NCI-H2227 (cell line): ENCODE measurements around the gene WDR89.
"Not testable (repeated sequence)": the region's sequence is repeated elsewhere in the genome, so short reads cannot be mapped to it uniquely, and the experiment has no call there.

Experiments used
- DNase-seq: peaks from one replicate; lab custom pipeline; 2025; ENCODE audit not compliant: unreplicated experiment; lab: John Stamatoyannopoulos, UW

Gene WDR89

GRCh38 chr14:63641473-63642228 is at the start of gene WDR89:
Gene WDR89 (minus strand): TSS chr14:63641871. CDS start chr14:63599942, 41,929 bp downstream.
- DNase-seq, result peak; percentile 99

- DNase-seq, result no peak
Measured at GRCh38 chr14:63689132-63689531, 47.5 kb upstream of the WDR89 start.

- no peak for DNase-seq
Measured at GRCh38 chr14:63686926-63687325, 45.3 kb upstream of the WDR89 start.

- DNase-seq, result no peak
Measured at GRCh38 chr14:63685401-63685800, 43.7 kb upstream of the WDR89 start.

DNA sequence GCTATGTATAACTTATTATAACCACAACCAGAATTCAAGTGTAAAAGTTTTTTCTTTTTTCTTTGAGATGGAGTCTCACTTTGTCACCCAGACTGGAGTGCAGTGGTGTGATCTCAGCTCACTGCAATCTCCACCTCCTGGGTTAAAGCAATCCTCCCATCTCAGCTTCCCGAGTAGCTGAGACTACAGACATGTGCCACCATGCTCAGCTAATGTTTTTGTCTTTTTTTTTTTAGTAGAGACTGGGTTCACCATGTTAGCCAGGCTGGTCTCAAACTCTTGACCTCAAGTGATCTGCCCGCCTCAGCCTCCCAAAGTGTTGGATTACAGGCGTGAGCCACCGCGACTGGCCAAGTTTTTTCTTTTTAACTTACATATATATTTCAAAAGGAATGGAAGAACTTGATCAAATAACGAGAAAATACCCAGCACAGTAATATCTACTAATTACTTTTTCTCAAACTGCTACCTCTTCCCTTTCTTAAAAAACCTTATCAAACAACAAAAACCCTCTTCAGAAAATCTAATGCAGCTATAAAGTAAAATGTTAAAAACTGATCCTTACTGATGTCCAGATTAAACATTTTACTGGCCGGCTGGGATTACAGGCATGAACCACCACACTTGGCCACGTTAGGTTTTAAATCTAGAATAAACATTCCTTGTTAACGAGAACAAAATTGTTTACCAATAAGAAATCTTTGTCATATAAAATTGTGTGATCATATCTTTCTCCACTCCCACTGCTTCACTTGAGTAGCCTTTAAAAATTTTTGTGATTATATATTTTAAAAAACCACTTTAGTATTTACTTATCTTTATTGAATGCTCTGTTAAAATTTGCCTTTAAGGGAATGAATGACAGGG is 41.3 kb upstream of the WDR89 start:
- no peak for DNase-seq

DNA sequence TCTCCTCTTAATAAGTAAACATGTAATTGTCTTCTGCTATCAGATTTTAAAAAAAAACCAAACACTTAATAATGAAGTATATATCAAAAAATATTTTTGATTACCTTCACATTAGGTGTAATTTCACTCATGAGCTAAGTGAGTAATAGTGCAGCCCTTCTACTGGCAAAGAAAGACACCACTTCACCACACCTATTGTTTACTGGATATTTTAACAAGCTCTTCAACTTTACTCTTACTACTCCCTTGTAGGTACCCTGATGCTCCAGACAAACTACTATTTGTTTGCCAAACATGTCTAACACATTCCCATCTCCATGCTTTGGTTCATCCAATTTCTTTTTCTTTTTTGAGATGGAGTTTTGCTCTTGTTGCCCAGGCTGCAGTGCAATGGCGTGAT is 36.9 kb upstream of the WDR89 start:
- DNase-seq, result no peak

DNA sequence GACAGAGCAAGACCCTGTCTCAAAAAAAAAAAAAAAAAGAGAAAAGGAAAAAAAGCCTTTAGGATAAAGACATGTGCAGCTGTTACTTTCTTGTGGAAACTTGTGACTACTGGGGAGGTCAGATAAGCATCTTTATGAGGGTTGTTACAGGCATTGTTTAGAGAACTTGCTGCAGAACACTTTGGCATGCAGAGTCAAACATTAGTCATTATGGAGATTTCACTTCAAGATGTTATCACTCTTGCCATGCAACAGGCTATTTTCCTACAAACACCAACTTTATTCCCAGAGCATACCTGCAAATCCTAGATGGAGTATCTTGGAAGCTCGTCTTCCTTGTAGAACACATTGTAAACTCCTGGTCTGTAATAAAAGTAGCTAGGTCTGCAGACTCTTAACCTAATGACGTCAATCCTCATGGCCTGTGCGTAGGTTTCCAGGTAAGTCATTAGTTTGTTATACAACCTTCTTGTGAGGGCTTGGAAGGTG is 36.3 kb upstream of the WDR89 start:
- no peak for DNase-seq

GRCh38 chr14:63676615-63677014 is 34.9 kb upstream of the WDR89 start:
- DNase-seq, result no peak

DNA sequence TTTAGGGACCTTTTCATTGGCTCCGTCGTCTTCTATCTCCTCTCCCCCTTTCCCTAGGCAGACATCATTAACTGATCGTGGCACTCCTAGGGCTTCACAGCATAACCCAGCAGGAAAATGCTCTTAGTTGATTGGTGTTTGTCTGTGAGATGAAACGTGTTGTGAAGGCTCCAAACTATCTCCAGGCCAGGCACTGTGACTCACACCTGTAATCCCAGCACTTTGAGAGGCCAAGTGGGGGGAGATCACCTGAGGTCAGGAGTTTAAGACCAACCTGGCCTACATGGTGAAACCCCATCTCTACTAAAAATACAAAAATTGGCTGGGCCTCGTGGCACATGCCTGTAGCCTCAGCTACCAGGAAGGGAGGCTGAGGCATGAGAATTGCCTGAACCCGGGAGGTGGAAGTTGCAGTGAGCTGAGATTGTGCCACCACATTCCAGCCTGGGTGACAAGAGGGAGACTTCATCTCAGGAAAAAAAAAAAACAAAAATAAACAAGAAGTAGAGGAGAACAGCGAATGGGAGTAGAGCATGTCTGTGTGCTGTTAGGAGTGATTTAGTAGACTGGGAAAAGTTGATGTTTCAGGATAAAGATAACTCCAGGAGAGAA is 32.3 kb upstream of the WDR89 start:
- no peak for DNase-seq

DNA sequence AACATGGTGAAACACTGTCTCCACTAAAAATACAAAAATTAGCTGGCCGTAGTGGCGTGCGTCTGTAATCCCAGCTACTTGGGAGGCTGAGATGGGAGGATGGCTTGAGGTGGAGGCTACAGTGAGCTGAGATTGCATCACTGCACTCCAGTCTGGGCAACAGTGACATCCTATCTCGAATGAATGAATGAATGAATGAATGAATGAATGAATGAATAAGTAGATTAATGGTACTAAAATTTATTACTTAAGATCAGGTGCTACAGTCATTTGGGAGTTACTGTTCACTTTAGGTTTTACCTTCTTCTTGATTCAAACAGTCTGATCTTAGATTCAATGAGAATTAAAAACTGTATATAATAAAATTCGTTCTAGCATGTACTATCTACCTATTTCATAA is 31.6 kb upstream of the WDR89 start:
- DNase-seq, result no peak

DNA sequence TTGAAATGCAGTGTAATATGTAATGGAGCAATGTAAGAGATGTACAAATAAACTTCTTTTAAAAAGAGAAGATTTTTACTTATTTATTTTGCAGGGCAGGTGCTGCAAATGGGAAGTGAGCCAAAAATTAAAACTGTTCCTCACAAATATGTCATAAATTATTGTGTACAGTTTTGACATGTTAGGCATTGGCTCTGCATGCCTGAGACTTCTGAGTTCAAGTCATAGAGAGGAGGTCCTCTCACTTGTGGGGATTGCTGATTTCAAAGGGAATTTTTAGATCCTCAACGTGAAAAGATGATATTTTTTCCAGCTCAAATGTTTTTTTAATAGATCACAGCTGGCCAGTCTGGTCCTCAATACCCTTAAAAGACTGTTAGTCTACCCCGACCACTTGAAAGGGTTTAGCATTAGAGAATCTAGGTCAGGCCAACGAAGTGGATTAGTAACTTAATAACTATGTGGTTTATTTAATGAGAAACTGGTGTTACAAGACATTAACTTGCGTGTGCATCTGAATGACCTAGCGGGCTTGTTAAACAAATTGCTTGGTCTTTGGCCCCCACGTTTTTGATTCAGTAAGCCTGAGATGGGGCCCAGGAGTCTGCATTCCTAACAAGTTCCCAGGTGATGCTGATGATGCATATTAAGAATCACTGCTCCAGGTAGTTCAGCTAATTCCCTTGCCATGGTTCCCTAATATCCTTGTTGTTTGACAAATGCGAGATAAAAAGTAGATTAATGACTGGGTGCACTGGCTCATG is 30.9 kb upstream of the WDR89 start:
- no peak for DNase-seq

GRCh38 chr14:63671987-63672386 is 30.3 kb upstream of the WDR89 start:
- DNase-seq, result no peak

- no peak for DNase-seq
Measured at GRCh38 chr14:63670692-63671091, 29.0 kb upstream of the WDR89 start.

DNA sequence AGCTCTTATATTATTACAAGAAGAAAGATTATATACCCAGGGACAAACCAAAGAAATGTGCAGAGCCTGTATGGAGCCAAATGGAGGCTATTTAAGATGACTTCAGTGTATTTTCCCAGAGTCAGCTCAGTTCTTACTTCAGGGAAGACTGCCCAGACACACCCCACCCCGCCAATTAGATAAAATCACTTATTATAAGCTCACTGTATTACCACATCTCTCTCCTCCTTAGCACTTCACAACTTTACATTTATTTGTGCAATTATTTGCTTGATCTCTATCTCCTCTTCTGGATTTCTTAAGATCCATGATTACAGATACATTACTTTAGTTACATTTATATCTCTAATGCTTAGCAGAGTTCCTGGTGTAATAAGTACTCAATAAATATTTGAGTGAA is 24.7 kb upstream of the WDR89 start:
- no peak for DNase-seq

DNA sequence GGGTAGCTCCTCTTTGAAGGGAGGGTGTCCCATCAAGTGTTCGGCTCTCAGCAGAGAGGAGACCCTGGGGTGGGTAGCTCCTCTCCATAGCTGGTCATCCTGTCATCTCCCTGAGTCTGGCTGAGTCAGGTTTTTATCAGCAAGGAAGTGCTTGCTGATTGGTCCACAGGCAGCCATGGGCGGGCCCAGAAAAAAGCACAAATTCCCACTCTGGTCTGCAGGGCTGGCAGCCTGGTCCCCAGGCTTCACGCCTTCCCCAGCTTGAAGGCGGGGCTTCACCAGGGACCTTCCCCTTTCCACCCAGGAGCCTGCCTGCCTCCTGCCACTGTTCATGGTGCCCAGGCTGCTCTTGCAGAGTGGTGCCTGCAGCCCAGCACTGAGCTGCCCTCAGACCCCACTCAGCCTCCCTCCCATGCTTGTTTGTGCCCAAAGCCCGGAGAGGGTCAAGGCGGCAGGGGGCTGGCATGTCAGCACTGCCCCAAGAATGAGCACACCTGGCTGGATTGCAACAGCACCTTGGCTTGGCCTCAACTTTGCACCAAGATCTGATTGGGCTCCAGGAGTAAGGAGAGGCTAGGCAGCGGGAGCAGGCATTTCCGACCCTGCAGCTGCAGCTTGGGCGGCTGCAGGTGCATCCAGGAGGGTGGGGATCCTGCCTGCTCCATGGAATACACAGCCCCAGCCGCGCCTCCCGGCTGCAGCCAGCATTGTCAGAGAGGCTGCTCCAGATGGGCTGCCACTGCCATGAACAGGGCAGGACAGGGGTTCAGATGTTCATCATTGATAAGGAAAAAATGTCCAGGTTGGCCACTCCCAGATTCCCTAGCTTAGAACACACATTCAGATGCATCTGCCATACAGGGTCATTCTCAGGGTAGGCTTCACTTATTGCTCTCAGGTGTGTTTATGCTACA is 22.0 kb upstream of the WDR89 start:
- DNase-seq, result no peak

GRCh38 chr14:63662776-63663175 is 21.1 kb upstream of the WDR89 start:
- no peak for DNase-seq

DNA sequence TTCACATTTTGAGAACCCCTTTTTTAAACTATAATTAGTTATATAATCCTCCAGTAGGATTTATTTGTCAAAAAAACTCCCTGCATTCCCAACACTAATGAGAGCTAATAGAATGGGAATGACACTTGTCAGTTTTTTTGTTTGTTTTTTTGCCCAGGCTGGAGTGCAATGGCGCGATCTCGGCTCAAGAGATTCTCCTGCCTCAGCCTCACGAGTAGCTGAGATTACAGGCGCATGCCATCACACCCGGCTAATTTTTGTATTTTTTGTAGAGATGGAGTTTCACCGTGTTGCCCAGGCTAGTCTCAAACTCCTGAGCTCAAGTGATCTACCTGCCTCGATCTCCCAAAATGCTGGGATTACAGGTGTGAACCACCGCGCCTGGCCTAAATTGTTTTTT is 20.2 kb upstream of the WDR89 start:
- DNase-seq, result not testable (repeated sequence)

- DNase-seq, result no peak
Measured at GRCh38 chr14:63659726-63660125, 18.1 kb upstream of the WDR89 start.

- peak; percentile 58 for DNase-seq
Measured at GRCh38 chr14:63656194-63656593, 14.5 kb upstream of the WDR89 start.

DNA sequence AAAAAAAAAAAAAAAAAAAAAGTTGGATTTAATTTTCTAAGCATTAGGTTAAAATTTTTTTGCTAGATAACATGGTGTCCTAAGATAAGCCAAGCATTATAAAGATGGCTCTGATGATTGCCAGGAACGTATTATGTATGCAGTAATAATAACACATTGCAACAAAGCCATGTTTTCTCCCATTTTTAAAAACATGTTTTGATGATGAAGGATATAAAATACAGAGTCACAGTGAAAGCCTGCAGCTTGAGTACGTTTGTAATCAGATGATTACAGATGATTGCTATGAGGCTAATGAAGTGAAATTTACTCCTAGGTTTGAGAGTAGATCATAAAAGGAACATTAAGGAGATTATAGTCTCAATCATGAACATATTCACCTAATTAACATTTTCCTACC is 13.3 kb upstream of the WDR89 start:
- DNase-seq, result no peak
